Measurements from ENCODE around the gene TMC8.
A peak's percentile ranks its signal among the peaks of the same experiment; 100 is the strongest.
"Not testable (repeated sequence)": the region's sequence is repeated elsewhere in the genome, so short reads cannot be mapped to it uniquely, and the experiment has no call there.

Gene TMC8, protein sequence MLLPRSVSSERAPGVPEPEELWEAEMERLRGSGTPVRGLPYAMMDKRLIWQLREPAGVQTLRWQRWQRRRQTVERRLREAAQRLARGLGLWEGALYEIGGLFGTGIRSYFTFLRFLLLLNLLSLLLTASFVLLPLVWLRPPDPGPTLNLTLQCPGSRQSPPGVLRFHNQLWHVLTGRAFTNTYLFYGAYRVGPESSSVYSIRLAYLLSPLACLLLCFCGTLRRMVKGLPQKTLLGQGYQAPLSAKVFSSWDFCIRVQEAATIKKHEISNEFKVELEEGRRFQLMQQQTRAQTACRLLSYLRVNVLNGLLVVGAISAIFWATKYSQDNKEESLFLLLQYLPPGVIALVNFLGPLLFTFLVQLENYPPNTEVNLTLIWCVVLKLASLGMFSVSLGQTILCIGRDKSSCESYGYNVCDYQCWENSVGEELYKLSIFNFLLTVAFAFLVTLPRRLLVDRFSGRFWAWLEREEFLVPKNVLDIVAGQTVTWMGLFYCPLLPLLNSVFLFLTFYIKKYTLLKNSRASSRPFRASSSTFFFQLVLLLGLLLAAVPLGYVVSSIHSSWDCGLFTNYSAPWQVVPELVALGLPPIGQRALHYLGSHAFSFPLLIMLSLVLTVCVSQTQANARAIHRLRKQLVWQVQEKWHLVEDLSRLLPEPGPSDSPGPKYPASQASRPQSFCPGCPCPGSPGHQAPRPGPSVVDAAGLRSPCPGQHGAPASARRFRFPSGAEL

DNA sequence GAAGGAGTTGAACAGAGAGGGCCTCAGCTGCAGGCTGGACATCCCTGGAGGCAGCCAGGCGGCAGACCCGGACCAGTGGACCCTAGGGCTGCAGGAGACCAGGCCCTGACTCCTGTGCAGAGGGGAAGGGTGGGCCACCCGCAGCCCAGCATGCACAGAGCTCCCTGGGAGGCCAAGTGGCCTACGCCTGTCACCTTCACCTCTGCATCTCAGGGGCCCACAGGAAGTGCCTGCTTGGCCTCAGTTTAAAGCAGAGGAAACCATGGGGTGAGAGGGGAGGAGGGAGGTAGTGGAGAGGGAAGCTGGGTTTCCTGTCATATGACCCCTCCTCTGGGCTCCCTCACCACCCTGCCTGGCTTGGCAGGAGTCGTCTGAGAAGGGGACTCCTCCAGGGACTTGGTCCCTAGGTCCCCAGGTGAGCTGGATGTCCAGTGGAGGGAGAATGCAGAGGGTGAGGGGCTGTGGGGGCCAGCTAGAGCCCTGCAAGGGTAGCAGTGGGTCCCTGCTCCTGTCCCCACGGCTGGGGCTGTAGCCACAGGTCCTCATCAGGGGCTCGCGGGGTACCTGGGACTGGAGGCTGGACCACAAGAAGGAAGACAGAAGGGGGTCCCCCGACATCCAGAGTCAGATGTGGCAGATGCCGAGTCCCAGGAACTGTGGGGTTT, at the start of gene TMC8:
Gene TMC8, plus strand, starts transcription at position 335 of the 665 bp plus-strand sequence. CDS start 818 bp downstream, outside the sequence.
- TF ChIP-seq, protein P1, sequence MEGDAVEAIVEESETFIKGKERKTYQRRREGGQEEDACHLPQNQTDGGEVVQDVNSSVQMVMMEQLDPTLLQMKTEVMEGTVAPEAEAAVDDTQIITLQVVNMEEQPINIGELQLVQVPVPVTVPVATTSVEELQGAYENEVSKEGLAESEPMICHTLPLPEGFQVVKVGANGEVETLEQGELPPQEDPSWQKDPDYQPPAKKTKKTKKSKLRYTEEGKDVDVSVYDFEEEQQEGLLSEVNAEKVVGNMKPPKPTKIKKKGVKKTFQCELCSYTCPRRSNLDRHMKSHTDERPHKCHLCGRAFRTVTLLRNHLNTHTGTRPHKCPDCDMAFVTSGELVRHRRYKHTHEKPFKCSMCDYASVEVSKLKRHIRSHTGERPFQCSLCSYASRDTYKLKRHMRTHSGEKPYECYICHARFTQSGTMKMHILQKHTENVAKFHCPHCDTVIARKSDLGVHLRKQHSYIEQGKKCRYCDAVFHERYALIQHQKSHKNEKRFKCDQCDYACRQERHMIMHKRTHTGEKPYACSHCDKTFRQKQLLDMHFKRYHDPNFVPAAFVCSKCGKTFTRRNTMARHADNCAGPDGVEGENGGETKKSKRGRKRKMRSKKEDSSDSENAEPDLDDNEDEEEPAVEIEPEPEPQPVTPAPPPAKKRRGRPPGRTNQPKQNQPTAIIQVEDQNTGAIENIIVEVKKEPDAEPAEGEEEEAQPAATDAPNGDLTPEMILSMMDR (IDR thresholded peaks at IDR 0.05; ENCODE audit: control extremely low read depth, extremely low read depth, low read depth, missing control alignments), result no peak
- POLR2A ChIA-PET, result interaction anchor here (0.6 to 0.7 kb wide), 2 partner anchors 10 to 25 kb away, joined by 4 to 6 read pairs; no protein-coding TSS in a partner anchor
- CTCF ChIA-PET, result interaction anchor here (0.9 to 1.7 kb wide), 4 partner anchors 28 to 125 kb away, joined by 3 to 9 read pairs (median 3); no protein-coding TSS in a partner anchor
- peak; percentile 69 for DNase-seq (ENCODE audit: extremely low spot score)

DNA sequence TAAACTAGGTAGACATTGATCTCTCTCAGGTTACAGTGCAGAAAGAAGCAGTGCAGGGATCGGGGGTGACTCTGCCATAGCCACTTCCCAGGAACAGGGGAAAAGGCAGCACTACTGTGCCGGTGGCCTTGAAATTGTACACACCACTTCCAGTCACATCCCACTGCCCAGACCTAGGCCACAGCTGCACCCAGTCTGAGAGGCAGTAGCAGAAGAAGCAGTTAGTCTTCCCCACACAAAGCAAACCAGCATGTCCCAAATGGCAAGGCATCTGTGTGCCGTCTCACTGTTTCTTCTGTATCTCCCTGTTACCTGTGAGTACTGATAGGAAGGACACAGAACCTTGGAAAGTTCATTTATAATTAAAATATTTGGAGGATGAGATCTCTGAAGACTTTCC, 49.0 kb upstream of the TMC8 start:
- TF ChIP-seq, protein P1 (IDR thresholded peaks at IDR 0.05; ENCODE audit: control extremely low read depth, extremely low read depth, low read depth, missing control alignments), result no peak
- ChIA-PET POLR2A (no interaction called here), CTCF (interaction anchor here (6.9 kb wide), 1 partner anchor 13 kb away, joined by 55 read pairs; no protein-coding TSS in a partner anchor)
- no peak for DNase-seq (ENCODE audit: extremely low spot score)

DNA sequence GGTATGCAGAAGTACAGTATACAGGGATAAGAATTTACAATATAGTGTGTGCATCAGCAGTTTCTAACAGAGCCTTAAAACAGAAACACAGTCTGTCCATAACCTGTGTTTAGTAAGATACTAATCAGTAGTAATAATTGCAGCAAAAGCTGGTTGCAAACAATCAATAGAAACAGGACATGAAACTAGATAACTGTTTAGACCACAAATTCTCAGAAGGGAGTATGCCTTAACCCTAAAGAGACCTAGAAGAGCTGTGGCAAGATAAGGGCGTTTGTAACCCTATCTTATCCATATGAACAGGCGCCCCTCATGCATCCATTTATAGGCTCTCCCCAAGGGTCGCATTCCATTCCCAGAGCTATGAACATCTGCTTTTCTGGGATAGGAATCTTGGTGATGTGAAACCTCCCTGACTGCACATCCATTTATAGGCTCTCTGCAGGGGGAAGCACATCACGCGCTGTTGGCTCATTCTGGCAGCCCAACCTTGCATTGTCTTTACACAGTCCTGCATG, 48.2 kb upstream of the TMC8 start:
- DNase-seq (ENCODE audit: extremely low spot score); POLR2A ChIA-PET: not testable (repeated sequence)
- CTCF ChIA-PET, result interaction anchor here (1.0 to 6.9 kb wide), 4 partner anchors 13 to 168 kb away, joined by 3 to 70 read pairs (median 29); no protein-coding TSS in a partner anchor

DNA sequence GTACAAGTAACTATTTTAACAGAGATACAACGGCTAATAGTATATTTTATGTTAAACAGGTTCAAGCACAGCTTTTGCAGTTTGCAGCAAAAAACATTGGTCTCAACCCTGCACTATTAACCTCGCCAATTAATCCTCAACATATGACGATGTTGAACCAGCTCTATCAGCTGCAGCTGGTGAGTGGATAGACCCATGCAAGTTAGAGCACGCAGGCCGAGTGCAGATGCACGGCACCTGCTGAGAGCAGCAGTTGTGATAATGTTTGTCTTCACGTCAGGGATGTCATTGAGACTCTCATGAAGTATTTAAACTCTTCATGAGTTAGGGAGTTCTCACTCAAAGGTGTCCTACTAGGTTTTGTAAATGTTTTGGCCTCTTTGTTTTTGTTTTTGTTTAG, 47.6 kb upstream of the TMC8 start:
- no peak for DNase-seq (ENCODE audit: extremely low spot score)
- ChIA-PET POLR2A (no interaction called here), CTCF (interaction anchor here (0.7 to 6.9 kb wide), 5 partner anchors 12 to 168 kb away, joined by 3 to 70 read pairs (median 7); no protein-coding TSS in a partner anchor)
- TF ChIP-seq, protein P1 (IDR thresholded peaks at IDR 0.05; ENCODE audit: control extremely low read depth, extremely low read depth, low read depth, missing control alignments), result no peak

DNA sequence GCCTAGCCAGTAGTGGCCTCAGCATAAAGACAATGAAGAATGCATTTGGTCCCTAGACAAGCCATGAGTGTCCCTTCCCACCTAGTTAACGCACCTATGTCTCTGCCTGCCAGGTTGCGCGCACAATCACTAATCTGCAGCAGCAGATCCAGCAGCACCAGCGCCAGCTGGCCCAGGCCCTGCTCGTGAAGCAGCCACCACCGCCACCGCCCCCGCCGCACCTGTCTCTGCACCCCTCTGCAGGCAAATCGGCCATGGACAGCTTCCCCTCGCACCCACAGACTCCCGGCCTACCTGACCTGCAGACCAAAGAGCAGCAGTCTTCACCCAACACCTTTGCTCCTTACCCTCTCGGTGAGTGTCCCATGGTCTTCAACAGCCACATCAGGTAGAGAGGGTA, 43.8 kb upstream of the TMC8 start:
- no peak for DNase-seq (ENCODE audit: extremely low spot score)
- POLR2A ChIA-PET, result no interaction called here
- TF ChIP-seq, protein P1 (IDR thresholded peaks at IDR 0.05; ENCODE audit: control extremely low read depth, extremely low read depth, low read depth, missing control alignments), result no peak
- CTCF ChIA-PET, result interaction anchor here (1.8 to 6.9 kb wide), 3 partner anchors 8 to 164 kb away, joined by 5 to 70 read pairs (median 55); no protein-coding TSS in a partner anchor

DNA sequence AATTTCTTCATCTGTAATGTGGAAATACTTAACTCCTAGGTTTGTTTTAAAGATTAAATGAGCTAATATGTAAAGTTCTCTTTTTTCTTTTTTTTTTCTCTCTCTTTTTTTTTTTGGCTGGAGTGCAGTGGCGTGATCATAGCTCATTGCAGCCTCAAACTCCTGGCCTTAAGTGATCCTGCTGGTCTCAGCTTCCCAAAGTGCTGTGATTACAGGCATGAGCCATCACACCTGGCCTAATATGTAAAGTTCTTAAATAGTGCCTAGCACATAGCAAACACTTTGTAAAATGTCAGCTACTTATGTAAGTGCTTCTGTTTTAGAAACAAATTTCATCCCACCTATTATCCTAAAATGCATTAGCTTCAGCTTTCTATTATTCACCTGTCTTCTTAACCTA, 42.0 kb upstream of the TMC8 start:
- CTCF ChIA-PET, result interaction anchor here (1.1 to 1.2 kb wide), 2 partner anchors 18 to 46 kb away, joined by 3 to 4 read pairs; no protein-coding TSS in a partner anchor
- POLR2A ChIA-PET, result interaction anchor here (0.6 kb wide), 1 partner anchor 1254 kb away, joined by 8 read pairs; no protein-coding TSS in a partner anchor
- TF ChIP-seq, protein P1 (IDR thresholded peaks at IDR 0.05; ENCODE audit: control extremely low read depth, extremely low read depth, low read depth, missing control alignments), result no peak
- DNase-seq (ENCODE audit: extremely low spot score), result no peak
